Calu3 (cell line): Measurements from ENCODE around the gene CTSW. TPM values are rescaled to one million over a fixed set of nuclear protein-coding genes. Genes with fewer than 3 reads are reported as not detected.

Experiments used
- BruUV-seq: library from RNA; stranded (reverse); fragments of 400-500 nt; replicated peaks from 2 replicates; lab custom pipeline; 2021; lab: Mats Ljungman, UMichigan
- CTCF ChIA-PET: fragments of 300-600 bp; sonication (Branson Sonifier 250); formaldehyde crosslinking; loops from one replicate; lab custom pipeline; 2022; ENCODE audit warnings: antibody characterized with exemption; lab: Charles Lee
- DNase-seq: peaks from one replicate; pipeline ENCODE4 v3.0.0; 2022
- H3K27ac Mint-ChIP-seq: one replicate; pipeline ENCODE4 v1.8.0; 2022; ENCODE audit warnings: mixed read lengths; ENCODE audit not compliant: unreplicated experiment
- H3K27me3 Mint-ChIP-seq: one replicate; pipeline ENCODE4 v1.8.0; 2022; ENCODE audit warnings: mixed read lengths; ENCODE audit not compliant: unreplicated experiment
- H3K36me3 Mint-ChIP-seq: one replicate; pipeline ENCODE4 v1.8.0; 2022; ENCODE audit warnings: mild to moderate bottlenecking, moderate library complexity, mixed read lengths; ENCODE audit not compliant: insufficient read depth, unreplicated experiment
- H3K4me1 Mint-ChIP-seq: one replicate; pipeline ENCODE4 v1.8.0; 2022; ENCODE audit warnings: mild to moderate bottlenecking, low read depth, mixed read lengths; ENCODE audit not compliant: unreplicated experiment
- H3K4me3 Mint-ChIP-seq: one replicate; pipeline ENCODE4 v1.8.0; 2022; ENCODE audit warnings: mild to moderate bottlenecking, low read depth, moderate library complexity, mixed read lengths; ENCODE audit not compliant: unreplicated experiment
- H3K9me3 Mint-ChIP-seq: one replicate; pipeline ENCODE4 v1.8.0; 2022; ENCODE audit warnings: low read depth, mixed read lengths; ENCODE audit not compliant: unreplicated experiment
- intact Hi-C: fragments of 100-400 bp; cut with micrococcal nuclease; formaldehyde crosslinking; loops from one replicate; pipeline ENCODE4 v1.10.0; 2022; ENCODE audit not compliant: unreplicated experiment
- total RNA-seq: library from RNA; stranded (reverse); gene quantifications from 2 replicates; pipeline ENCODE4 v1.2.3, GENCODE V29; 2022
- TF ChIP-seq, protein P1 (sequence below): fragments of 200-600 bp; IDR thresholded peaks from one replicate; pipeline ENCODE4 v1.8.0; 2022; ENCODE audit warnings: antibody characterized with exemption; ENCODE audit not compliant: unreplicated experiment

Gene CTSW
- total RNA-seq, 1 experiment from 2014 or later = not detected

DNA sequence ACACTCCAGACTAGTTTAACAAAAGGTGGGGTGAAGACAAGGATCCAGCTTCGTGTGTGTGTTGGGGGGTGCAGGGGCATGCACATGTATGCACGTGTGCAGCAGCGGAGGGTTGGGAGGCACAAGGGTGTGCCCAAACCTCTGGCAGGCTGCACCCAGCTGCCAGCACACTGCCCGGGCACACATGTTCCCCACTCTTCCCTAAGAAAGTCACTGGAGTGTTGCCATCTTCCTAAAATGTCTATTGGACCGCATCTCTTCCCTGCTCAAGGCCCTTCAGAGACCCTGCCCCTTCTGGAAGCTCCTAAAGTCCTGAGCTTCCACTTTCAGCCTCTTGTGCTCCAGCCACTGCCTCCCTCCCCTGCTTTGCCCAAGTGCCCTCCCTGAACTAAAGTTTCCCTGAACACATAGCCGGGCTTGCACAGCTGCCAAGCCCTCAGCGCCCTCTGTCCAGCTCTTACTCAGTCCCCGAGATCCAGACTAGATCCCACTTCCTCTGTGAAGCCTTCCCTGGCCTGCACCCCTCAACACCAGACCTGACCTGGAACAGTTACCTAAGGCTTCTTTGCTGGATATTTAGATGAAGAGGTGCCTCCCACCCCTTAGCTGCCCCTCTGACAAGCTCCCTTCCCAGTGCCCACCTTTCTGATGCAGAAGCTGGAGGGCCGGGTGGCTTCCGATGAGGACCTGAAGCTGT lies 27.7 kb upstream of the CTSW start:
- H3K9me3 Mint-ChIP-seq = no peaks in the 10 kb centered on the region
- H3K4me1 Mint-ChIP-seq = peaks cover 31% of the 10 kb centered on the region
- H3K36me3 Mint-ChIP-seq = peaks cover 88% of the 10 kb centered on the region
- DNase-seq = no peak
- CTCF ChIA-PET = interaction anchor here (0.6 to 0.7 kb wide), 2 partner anchors 47 to 72 kb away, joined by 3 to 4 read pairs; no protein-coding TSS in a partner anchor
- no peaks in the 10 kb centered on the region for H3K27me3 Mint-ChIP-seq
- peak overlapping the region; percentile 79 for H3K27ac Mint-ChIP-seq
- no TSS peak for BruUV-seq
- no peak overlapping the region for H3K4me3 Mint-ChIP-seq
- TF ChIP-seq, protein P1, sequence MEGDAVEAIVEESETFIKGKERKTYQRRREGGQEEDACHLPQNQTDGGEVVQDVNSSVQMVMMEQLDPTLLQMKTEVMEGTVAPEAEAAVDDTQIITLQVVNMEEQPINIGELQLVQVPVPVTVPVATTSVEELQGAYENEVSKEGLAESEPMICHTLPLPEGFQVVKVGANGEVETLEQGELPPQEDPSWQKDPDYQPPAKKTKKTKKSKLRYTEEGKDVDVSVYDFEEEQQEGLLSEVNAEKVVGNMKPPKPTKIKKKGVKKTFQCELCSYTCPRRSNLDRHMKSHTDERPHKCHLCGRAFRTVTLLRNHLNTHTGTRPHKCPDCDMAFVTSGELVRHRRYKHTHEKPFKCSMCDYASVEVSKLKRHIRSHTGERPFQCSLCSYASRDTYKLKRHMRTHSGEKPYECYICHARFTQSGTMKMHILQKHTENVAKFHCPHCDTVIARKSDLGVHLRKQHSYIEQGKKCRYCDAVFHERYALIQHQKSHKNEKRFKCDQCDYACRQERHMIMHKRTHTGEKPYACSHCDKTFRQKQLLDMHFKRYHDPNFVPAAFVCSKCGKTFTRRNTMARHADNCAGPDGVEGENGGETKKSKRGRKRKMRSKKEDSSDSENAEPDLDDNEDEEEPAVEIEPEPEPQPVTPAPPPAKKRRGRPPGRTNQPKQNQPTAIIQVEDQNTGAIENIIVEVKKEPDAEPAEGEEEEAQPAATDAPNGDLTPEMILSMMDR = no peak
- intact Hi-C loops = no loop called here

- TF ChIP-seq, protein P1 = no peak
- no TSS peak for BruUV-seq
- DNase-seq = no peak
- Mint-ChIP-seq H3K36me3 (peaks cover 93% of the 10 kb centered on the region), H3K9me3 (no peaks in the 10 kb centered on the region), H3K4me1 (peaks cover 31% of the 10 kb centered on the region), H3K27ac (peak overlapping the region; percentile 79), H3K4me3 (no peak overlapping the region), H3K27me3 (no peaks in the 10 kb centered on the region)
- CTCF ChIA-PET = interaction anchor here (0.6 to 1.0 kb wide), 3 partner anchors 38 to 714 kb away, joined by 3 to 4 read pairs (median 3); partner anchors contain the start of gene CCDC85B
- intact Hi-C loops = no loop called here
Measured at GRCh38 chr11:65852508-65853245, 27.0 kb upstream of the CTSW start.

DNA sequence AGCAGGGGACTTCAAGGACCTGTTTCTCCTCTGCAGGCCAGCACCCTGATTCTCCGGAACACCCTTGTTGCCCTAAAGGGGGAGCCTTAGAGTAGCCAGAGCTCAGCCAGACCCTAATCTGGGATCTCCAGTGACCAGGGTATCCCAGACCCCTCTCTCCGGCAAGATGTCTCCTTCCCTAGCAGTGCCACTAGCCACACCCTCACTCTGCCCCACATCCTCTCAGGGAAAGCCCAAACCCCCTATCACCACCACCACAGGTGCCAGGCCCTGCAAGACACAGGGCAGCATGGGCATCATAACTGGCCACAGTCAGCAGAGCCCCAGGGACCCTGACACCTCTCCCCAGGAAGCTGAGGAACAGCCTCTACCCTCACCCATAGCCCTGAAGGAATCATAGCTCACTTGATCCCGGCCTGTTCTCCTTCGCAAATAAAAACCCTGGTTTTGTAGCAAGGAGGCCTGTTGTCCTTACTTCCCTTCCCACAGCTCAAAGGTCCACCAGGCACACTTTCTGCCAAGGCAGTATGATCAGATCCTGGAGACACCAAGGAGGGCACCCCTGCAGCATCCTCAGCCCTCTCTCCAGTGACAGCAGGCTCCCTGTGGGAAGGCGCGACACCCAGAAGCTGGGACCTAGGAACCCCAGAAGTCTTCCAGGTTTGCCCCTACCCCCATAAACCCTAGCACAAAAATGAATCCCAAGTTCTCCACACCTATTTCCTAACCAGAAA lies 26.2 kb upstream of the CTSW start:
- Mint-ChIP-seq H3K27me3 (no peaks in the 10 kb centered on the region), H3K36me3 (peaks cover 97% of the 10 kb centered on the region), H3K4me1 (peaks cover 33% of the 10 kb centered on the region), H3K9me3 (no peaks in the 10 kb centered on the region), H3K4me3 (no peak overlapping the region), H3K27ac (peak overlapping the region; percentile 79)
- TF ChIP-seq, protein P1 = no peak
- CTCF ChIA-PET = interaction anchor here (0.7 to 1.0 kb wide), 2 partner anchors 37 to 713 kb away, joined by 3 read pairs; partner anchors contain the start of gene CCDC85B
- no peak for DNase-seq
- BruUV-seq = no TSS peak
- intact Hi-C loops = no loop called here

GRCh38 chr11:65854161-65854592 lies 25.5 kb upstream of the CTSW start:
- no peaks in the 10 kb centered on the region for H3K27me3 Mint-ChIP-seq
- BruUV-seq = no TSS peak
- peaks cover 38% of the 10 kb centered on the region for H3K4me1 Mint-ChIP-seq
- peak overlapping the region; percentile 84 for H3K4me3 Mint-ChIP-seq
- peaks cover 99% of the 10 kb centered on the region for H3K36me3 Mint-ChIP-seq
- intact Hi-C loops = no loop called here
- DNase-seq = no peak
- peak overlapping the region; percentile 79 for H3K27ac Mint-ChIP-seq
- TF ChIP-seq, protein P1 = no peak
- CTCF ChIA-PET = interaction anchor here (0.6 kb wide), 2 partner anchors 12 to 604 kb away, joined by 5 to 10 read pairs; no protein-coding TSS in a partner anchor
- H3K9me3 Mint-ChIP-seq = no peaks in the 10 kb centered on the region
